BJ (cell line): ENCODE results near the gene CETP. TPM values are rescaled to one million over a fixed set of nuclear protein-coding genes. Genes with fewer than 3 reads are reported as not detected.
A peak's percentile ranks its signal among the peaks of the same experiment; 100 is the strongest.
"Not testable (repeated sequence)": the region's sequence is repeated elsewhere in the genome, so short reads cannot be mapped to it uniquely, and the experiment has no call there.

ENCODE experiments used
- CTCF ChIA-PET: fragments of 350-600 bp; formaldehyde crosslinking; extraction: SDS; loops from one replicate; lab custom pipeline; 2021; ENCODE audit warnings: antibody characterized with exemption, inconsistent platforms; lab: Yijun Ruan, JAX
- POLR2A ChIA-PET: fragments of 300-600 bp; sonication (Branson Sonifier 250); formaldehyde crosslinking; extraction: SDS; loops from one replicate; lab custom pipeline; 2021; ENCODE audit warnings: antibody characterized with exemption; lab: Charles Lee
- DNase-seq: peaks from one replicate; pipeline ENCODE4 v3.0.0-alpha.2; 2011; ENCODE audit warnings: low read depth
- H3K27me3 ChIP-seq: 2 replicates; pipeline ENCODE4 v1.6.0; 2011; ENCODE audit warnings: low read length; ENCODE audit not compliant: control insufficient read depth, insufficient read depth
- H3K36me3 ChIP-seq: 2 replicates; pipeline ENCODE4 v1.5.1; 2011; ENCODE audit warnings: low read length; ENCODE audit not compliant: control insufficient read depth, insufficient read depth
- H3K4me3 ChIP-seq: 2 replicates; pipeline ENCODE4 v1.5.1; 2011; ENCODE audit warnings: low read depth, mild to moderate bottlenecking, control low read depth, low read length
- polyA plus RNA-seq: library from polyadenylated mRNA; depleted of rRNA; stranded (reverse); fragments of >200 nt; gene quantifications from 2 replicates; pipeline ENCODE4 v1.2.3, GENCODE V29; 2011
- TF ChIP-seq, protein P1 (sequence below): IDR thresholded peaks from 2 replicates; pipeline ENCODE4 v1.5.1; 2011; ENCODE audit warnings: low read depth, mild to moderate bottlenecking, control low read depth, inconsistent platforms, low read length, moderate library complexity; ENCODE audit not compliant: insufficient read depth

CETP gene
- polyA plus RNA-seq, 1 experiment, result 0.07 TPM

DNA sequence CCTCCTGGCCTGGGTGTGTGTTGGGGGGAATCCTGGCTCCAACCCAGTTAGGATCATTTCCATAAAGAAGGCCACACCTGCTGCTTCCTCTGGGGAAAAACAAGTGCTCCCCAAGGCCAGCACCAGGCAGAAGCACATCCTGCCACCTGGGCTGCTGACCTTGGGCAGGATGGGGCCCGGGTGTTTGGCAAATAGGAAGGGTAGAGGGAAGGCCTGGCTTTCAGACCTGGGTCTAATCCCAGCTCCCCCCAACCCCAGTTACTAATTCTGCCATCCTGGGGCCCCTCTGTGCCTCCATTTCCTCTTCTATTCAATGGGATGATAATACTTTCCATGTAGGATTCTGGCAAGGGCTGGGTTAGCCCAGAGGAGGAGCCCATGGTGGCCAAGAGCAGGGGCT lies 24.6 kb downstream of the CETP start:
- DNase-seq, result no peak
- Histone ChIP-seq H3K4me3 (no peak overlapping the region), H3K36me3 (no peaks in the 10 kb centered on the region; the same call in none of the 2 replicates), H3K27me3 (no peaks in the 10 kb centered on the region)
- CTCF ChIA-PET, result interaction anchor here (1.0 to 1.3 kb wide), 4 partner anchors 16 to 59 kb away, joined by 3 to 4 read pairs (median 4); no protein-coding TSS in a partner anchor
- POLR2A ChIA-PET, result no interaction called here
- TF ChIP-seq, protein P1, sequence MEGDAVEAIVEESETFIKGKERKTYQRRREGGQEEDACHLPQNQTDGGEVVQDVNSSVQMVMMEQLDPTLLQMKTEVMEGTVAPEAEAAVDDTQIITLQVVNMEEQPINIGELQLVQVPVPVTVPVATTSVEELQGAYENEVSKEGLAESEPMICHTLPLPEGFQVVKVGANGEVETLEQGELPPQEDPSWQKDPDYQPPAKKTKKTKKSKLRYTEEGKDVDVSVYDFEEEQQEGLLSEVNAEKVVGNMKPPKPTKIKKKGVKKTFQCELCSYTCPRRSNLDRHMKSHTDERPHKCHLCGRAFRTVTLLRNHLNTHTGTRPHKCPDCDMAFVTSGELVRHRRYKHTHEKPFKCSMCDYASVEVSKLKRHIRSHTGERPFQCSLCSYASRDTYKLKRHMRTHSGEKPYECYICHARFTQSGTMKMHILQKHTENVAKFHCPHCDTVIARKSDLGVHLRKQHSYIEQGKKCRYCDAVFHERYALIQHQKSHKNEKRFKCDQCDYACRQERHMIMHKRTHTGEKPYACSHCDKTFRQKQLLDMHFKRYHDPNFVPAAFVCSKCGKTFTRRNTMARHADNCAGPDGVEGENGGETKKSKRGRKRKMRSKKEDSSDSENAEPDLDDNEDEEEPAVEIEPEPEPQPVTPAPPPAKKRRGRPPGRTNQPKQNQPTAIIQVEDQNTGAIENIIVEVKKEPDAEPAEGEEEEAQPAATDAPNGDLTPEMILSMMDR, result no peak

GRCh38 chr16:56986908-56987307 lies 25.2 kb downstream of the CETP start:
- H3K4me3 ChIP-seq, H3K27me3 ChIP-seq, POLR2A ChIA-PET, H3K36me3 ChIP-seq, DNase-seq: not testable (repeated sequence)
- CTCF ChIA-PET, result interaction anchor here (1.0 to 1.1 kb wide), 3 partner anchors 19 to 58 kb away, joined by 3 to 4 read pairs (median 4); no protein-coding TSS in a partner anchor

- CTCF ChIA-PET, result no interaction called here
- TF ChIP-seq, protein P1, result no peak
Observed at GRCh38 chr16:56987692-56988091, 25.9 kb downstream of the CETP start.

GRCh38 chr16:56988161-56988947 lies 26.6 kb downstream of the CETP start:
- no peaks in the 10 kb centered on the region for H3K27me3 ChIP-seq
- no peak for DNase-seq
- no peaks in the 10 kb centered on the region; the same call in 1 of the 2 replicates for H3K36me3 ChIP-seq
- ChIA-PET POLR2A (interaction anchor here (0.5 kb wide), 1 partner anchor 54 kb away, joined by 16 read pairs; no protein-coding TSS in a partner anchor), CTCF (interaction anchor here (0.6 kb wide), 1 partner anchor 21 kb away, joined by 3 read pairs; no protein-coding TSS in a partner anchor)
- H3K4me3 ChIP-seq, result peak overlapping the region; percentile 71
- TF ChIP-seq, protein P1, result no peak

More at GRCh38 chr16:56987692-56988091, 25.9 kb downstream of the CETP start:
- H3K4me3 ChIP-seq, result no peak overlapping the region
- H3K27me3 ChIP-seq, result no peaks in the 10 kb centered on the region
- H3K36me3 ChIP-seq, result no peaks in the 10 kb centered on the region; the same call in none of the 2 replicates
- POLR2A ChIA-PET, result no interaction called here
- no peak for DNase-seq

DNA sequence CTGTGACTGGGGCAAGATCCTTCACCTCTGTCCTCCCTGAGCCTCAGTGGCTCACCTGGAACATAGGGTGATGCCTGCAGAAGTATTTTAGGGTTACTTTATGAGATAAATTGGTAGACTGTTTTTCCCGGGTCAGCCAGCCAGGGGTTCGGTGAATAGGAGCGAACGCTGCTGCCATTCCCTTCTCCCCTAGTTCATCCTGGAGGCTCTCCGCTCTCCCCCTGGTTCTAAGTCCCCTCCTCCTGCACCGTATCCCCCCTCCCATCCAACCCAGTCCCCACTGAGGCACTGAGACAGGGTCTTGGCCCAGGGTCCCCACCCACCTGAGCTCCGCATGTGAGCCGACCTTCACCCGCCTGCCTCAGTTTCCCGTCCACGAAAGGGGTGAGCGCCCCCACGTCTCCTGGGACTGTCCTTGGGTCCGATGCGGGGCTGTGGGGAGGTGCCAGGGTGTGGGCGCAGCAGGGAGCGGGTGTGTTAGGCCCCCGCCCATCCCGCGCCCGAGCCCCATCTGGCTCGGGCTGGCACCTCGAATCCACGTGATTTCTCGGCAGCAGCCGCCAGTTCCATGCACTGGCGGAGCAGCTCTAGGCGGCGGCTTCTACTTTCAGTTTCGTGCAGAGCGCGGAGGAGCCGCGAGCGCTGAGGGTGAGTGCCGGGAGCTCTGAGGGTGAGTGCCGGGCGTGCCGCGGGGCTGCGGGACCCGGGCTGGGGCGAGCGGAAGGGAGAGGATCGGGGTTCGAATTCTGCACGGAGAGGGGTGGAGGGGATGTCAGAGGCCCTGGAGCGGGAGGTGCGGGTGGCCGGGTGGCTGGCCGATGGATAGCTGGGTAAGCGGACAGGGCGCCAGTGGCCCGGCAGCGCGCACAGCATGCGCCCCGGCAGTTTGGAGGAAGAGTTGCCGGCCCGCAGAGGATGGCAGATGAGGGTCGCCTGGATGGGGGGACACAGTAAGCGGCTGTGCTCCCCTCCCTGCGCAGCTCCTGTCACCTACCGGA lies 27.5 kb downstream of the CETP start, which contains the start of gene NLRC5:
Gene NLRC5, plus strand, starts transcription at position 610 of the 998 bp plus-strand sequence. CDS start 31,156 bp downstream, outside the sequence.
- CTCF ChIA-PET, result interaction anchor here (0.6 to 1.5 kb wide), 4 partner anchors 22 to 126 kb away, joined by 3 to 4 read pairs (median 3); no protein-coding TSS in a partner anchor
- DNase-seq, result no peak
- TF ChIP-seq, protein P1, result no peak
- POLR2A ChIA-PET, result interaction anchor here (0.6 to 1.2 kb wide), 3 partner anchors 10 to 52 kb away, joined by 3 to 4 read pairs (median 4); no protein-coding TSS in a partner anchor
- H3K4me3 ChIP-seq, result peak within 1 kb of the TSS; percentile 71
- H3K27me3 ChIP-seq, result no peaks in the 10 kb centered on the region
- no peaks in the 10 kb centered on the region for H3K36me3 ChIP-seq
